SK-N-SH (cell line): ENCODE measurements around the gene SEZ6L. TPM values are rescaled to one million over a fixed set of nuclear protein-coding genes. Genes with fewer than 3 reads are reported as not detected.

Experiments
- CTCF ChIA-PET: fragments of 300-600, 350-600 bp; formaldehyde crosslinking; extraction: SDS; loops from one replicate; lab custom pipeline; 2021; lab: Yijun Ruan, JAX
- POLR2A ChIA-PET: fragments of 350-600 bp; sonication (Branson Sonifier 250); formaldehyde crosslinking; extraction: SDS; loops from one replicate; lab custom pipeline; 2020; ENCODE audit warnings: antibody characterized with exemption, inconsistent platforms; lab: Yijun Ruan, JAX
- DNase-seq: peaks from one replicate; pipeline ENCODE4 v3.0.0; 2012
- H2AFZ ChIP-seq: fragments of 200-600 bp; sonication (generic); 2 replicates; pipeline ENCODE4 v1.8.1; 2016; ENCODE audit warnings: antibody characterized with exemption, mild to moderate bottlenecking, low read depth
- H3F3A ChIP-seq: fragments of 200-600 bp; sonication (generic); replicated peaks from 2 replicates; pipeline ENCODE3; 2016; ENCODE audit warnings: antibody characterized with exemption, mild to moderate bottlenecking; ENCODE audit not compliant: insufficient read depth
- H3K27ac ChIP-seq, 2 experiments: fragments of 200-500 bp in 1 of 2; fragments of 200-600 bp in 1 of 2; sonication (Bioruptor generic) in 1 of 2; sonication (generic), shearing (Covaris generic) in 1 of 2; 2 replicates each; pipeline versions ENCODE4 v1.5.1 to v1.6.1; 2014 to 2016; ENCODE audit warnings: low read depth in 2 of 2, inconsistent platforms in 1 of 2, low read length in 1 of 2, mild to moderate bottlenecking in 1 of 2, mixed read lengths in 1 of 2
- H3K27me3 ChIP-seq: fragments of 200-600 bp; sonication (generic), shearing (Covaris generic); 2 replicates; pipeline ENCODE4 v1.6.1; 2016; ENCODE audit warnings: mixed run types; ENCODE audit not compliant: insufficient read depth
- H3K36me3 ChIP-seq, 2 experiments: fragments of 200-500 bp in 1 of 2; fragments of 200-600 bp in 1 of 2; sonication (Bioruptor generic) in 1 of 2; sonication (generic) in 1 of 2; replicated peaks in 1 of 2; 2 replicates each; pipeline versions ENCODE3 to v1.5.1; 2014 to 2016; ENCODE audit warnings: low read length in 1 of 2, mild to moderate bottlenecking in 1 of 2; ENCODE audit not compliant: insufficient read depth in 2 of 2, control insufficient read depth in 1 of 2
- H3K4me1 ChIP-seq, 2 experiments: fragments of 200-500 bp in 1 of 2; fragments of 200-600 bp in 1 of 2; sonication (Bioruptor generic) in 1 of 2; sonication (generic), shearing (Covaris generic) in 1 of 2; 2 replicates each; pipeline versions ENCODE4 v1.5.1 to v1.6.1; 2014 to 2016; ENCODE audit warnings: low read depth in 1 of 2, low read length in 1 of 2, mixed run types in 1 of 2; ENCODE audit not compliant: insufficient read depth in 2 of 2, control insufficient read depth in 1 of 2
- H3K4me2 ChIP-seq: fragments of 200-600 bp; sonication (generic), shearing (Covaris generic); 2 replicates; pipeline ENCODE4 v1.6.1; 2017; ENCODE audit warnings: mixed run types
- H3K4me3 ChIP-seq, 2 experiments: fragments of 200-500 bp in 1 of 2; fragments of 200-600 bp in 1 of 2; sonication (Bioruptor generic) in 1 of 2; sonication (generic), shearing (Covaris generic) in 1 of 2; 2 replicates each; pipeline versions ENCODE4 v1.5.1 to v1.8.1; 2014 to 2016; ENCODE audit warnings: low read depth in 2 of 2, inconsistent platforms in 1 of 2, low read length in 1 of 2, mild to moderate bottlenecking in 1 of 2, mixed read lengths in 1 of 2, moderate library complexity in 1 of 2
- H3K79me2 ChIP-seq: fragments of 200-600 bp; sonication (generic); 2 replicates; pipeline ENCODE4 v1.8.1; 2017; ENCODE audit warnings: mild to moderate bottlenecking; ENCODE audit not compliant: insufficient read depth
- H3K9ac ChIP-seq: fragments of 200-600 bp; sonication (generic); 2 replicates; pipeline ENCODE4 v1.6.1; 2017; ENCODE audit warnings: mixed run types
- H3K9me2 ChIP-seq: fragments of 200-600 bp; sonication (generic); 2 replicates; pipeline ENCODE4 v1.6.1; 2017; ENCODE audit warnings: mixed run types
- H3K9me3 ChIP-seq: fragments of 200-600 bp; sonication (generic); 2 replicates; pipeline ENCODE4 v1.6.1; 2017; ENCODE audit warnings: mixed run types, mild to moderate bottlenecking, moderate library complexity
- H4K20me1 ChIP-seq: fragments of 200-600 bp; sonication (generic); 2 replicates; pipeline ENCODE4 v1.6.1; 2017; ENCODE audit warnings: mild to moderate bottlenecking, mixed run types; ENCODE audit not compliant: insufficient read depth
- ELF1 ChIP-seq: IDR thresholded peaks from 2 replicates; pipeline ENCODE4 v1.4.0; 2012
- FOXM1 ChIP-seq: IDR thresholded peaks from 2 replicates; pipeline ENCODE4 v1.4.0; 2012; ENCODE audit warnings: low read depth, mild to moderate bottlenecking
- GABPA ChIP-seq: IDR thresholded peaks from 2 replicates; pipeline ENCODE4 v1.4.0; 2012; ENCODE audit warnings: low read depth, mild to moderate bottlenecking
- IRF3 ChIP-seq: fragments of 150-350 bp; IDR thresholded peaks from 2 replicates; pipeline ENCODE4 v1.6.1; 2016; ENCODE audit warnings: mild to moderate bottlenecking, low read depth, low read length
- MEF2A ChIP-seq: IDR thresholded peaks from 2 replicates; pipeline ENCODE4 v1.4.0; 2012; ENCODE audit warnings: low read depth, borderline replicate concordance
- MXI1 ChIP-seq: IDR thresholded peaks from 2 replicates; pipeline ENCODE4 v1.6.1; 2012; ENCODE audit warnings: mild to moderate bottlenecking, low read depth, low read length, improper control_type of control experiment
- PBX3 ChIP-seq: IDR thresholded peaks from 2 replicates; pipeline ENCODE4; 2012
- POLR2AphosphoS5 ChIP-seq: IDR thresholded peaks from 2 replicates; pipeline ENCODE4 v1.6.1; 2012; ENCODE audit warnings: low read depth, low read length
- RAD21 ChIP-seq: IDR thresholded peaks from 2 replicates; pipeline ENCODE4 v1.6.1; 2012; ENCODE audit warnings: mild to moderate bottlenecking, low read length
- RCOR1 ChIP-seq: fragments of 150-350 bp; IDR thresholded peaks from 2 replicates; pipeline ENCODE4 v1.6.1; 2017; ENCODE audit warnings: antibody characterized with exemption, low read length
- TCF12 ChIP-seq: IDR thresholded peaks from 2 replicates; pipeline ENCODE4 v1.4.0; 2012
- WGBS: methylation state at CpG from one replicate; pipeline ENCODE4 v1.1.6; 2017; ENCODE audit warnings: low lambda C conversion rate; 5-methylcytosine and 5-hydroxymethylcytosine counted together
- polyA plus RNA-seq, 3 experiments: library from polyadenylated mRNA; depleted of rRNA; stranded (reverse); fragments of >200 nt; gene quantifications; 2 replicates each; pipeline ENCODE4 v1.2.3, GENCODE V29; 2012

SEZ6L gene
- polyA plus RNA-seq, 1 of the 3 experiments (the other 2 are of a cell fraction), result 0.10 TPM

- Histone ChIP-seq H3K27me3 (no peaks in the 10 kb centered on the region), H3K9ac (no peak overlapping the region), H3K79me2 (no peaks in the 10 kb centered on the region), H3K36me3 (no peaks in the 10 kb centered on the region), H3K27ac (no peak overlapping the region), H3K9me2 (no peaks in the 10 kb centered on the region), H4K20me1 (no peaks in the 10 kb centered on the region), H3K4me2 (no peak overlapping the region), H3K4me3 (no peak overlapping the region), H3F3A (no peaks in the 10 kb centered on the region), H2AFZ (no peak overlapping the region), H3K4me1 (no peaks in the 10 kb centered on the region), H3K9me3 (no peaks in the 10 kb centered on the region)
- ChIA-PET CTCF (interaction anchor here (0.8 to 2.0 kb wide), 5 partner anchors 12 to 564 kb away, joined by 3 to 9 read pairs (median 5); no protein-coding TSS in a partner anchor), POLR2A (no interaction called here)
- 39% methylated on average over 4 of the region's 4 CpGs for WGBS
- no peak for TF ChIP-seq MXI1
- TF ChIP-seq TCF12, result no peak
- no peak for TF ChIP-seq ELF1
- DNase-seq, result no peak
These were observed 167.5 kb downstream of the SEZ6L start for GRCh38 chr22:26336773-26337172.

- Histone ChIP-seq H4K20me1 (no peaks in the 10 kb centered on the region), H3K9me3 (no peaks in the 10 kb centered on the region), H3K4me1 (no peaks in the 10 kb centered on the region), H3K9me2 (no peaks in the 10 kb centered on the region), H3K27me3 (no peaks in the 10 kb centered on the region), H3K27ac (no peak overlapping the region), H3K9ac (no peak overlapping the region), H3K79me2 (no peaks in the 10 kb centered on the region), H3K4me2 (no peak overlapping the region), H3K36me3 (no peaks in the 10 kb centered on the region), H3K4me3 (no peak overlapping the region), H3F3A (no peaks in the 10 kb centered on the region), H2AFZ (no peak overlapping the region)
- no peak for TF ChIP-seq MEF2A
- no peak for TF ChIP-seq ELF1
- TF ChIP-seq POLR2AphosphoS5, result no peak
- no peak for TF ChIP-seq IRF3
- no peak for TF ChIP-seq FOXM1
- no peak for TF ChIP-seq TCF12
- no peak for TF ChIP-seq RAD21
- no peak for TF ChIP-seq RCOR1
- TF ChIP-seq PBX3, result no peak
- TF ChIP-seq GABPA, result no peak
- 67% methylated on average over 6 of the region's 6 CpGs for WGBS
- POLR2A ChIA-PET, result no interaction called here
- no peak for DNase-seq
- CTCF ChIA-PET, result interaction anchor here (0.8 to 2.6 kb wide), 4 partner anchors 8 to 566 kb away, joined by 3 to 7 read pairs (median 6); no protein-coding TSS in a partner anchor
These were observed 170.5 kb downstream of the SEZ6L start for GRCh38 chr22:26339755-26340154.
